Measurements from ENCODE around the gene C2.
A peak's percentile ranks its signal among the peaks of the same experiment; 100 is the strongest.
"Not testable (repeated sequence)": the region's sequence is repeated elsewhere in the genome, so short reads cannot be mapped to it uniquely, and the experiment has no call there.

C2 gene

GRCh38 chr6:31927863-31928671, 550 bp downstream of the C2 start:
- no peak for DNase-seq

GRCh38 chr6:31928672-31928939, 1.1 kb downstream of the C2 start:
- no peak for DNase-seq

- no peak for DNase-seq
Measured at GRCh38 chr6:31930962-31931361, 3.4 kb downstream of the C2 start.

GRCh38 chr6:31932137-31932536, 4.6 kb downstream of the C2 start:
- DNase-seq: not testable (repeated sequence)

- no peak for DNase-seq
Measured at GRCh38 chr6:31933537-31933936, 6.0 kb downstream of the C2 start.

GRCh38 chr6:31935021-31935420, 7.5 kb downstream of the C2 start:
- no peak for DNase-seq

GRCh38 chr6:31935823-31936222, 8.3 kb downstream of the C2 start:
- DNase-seq: no peak

GRCh38 chr6:31940256-31940664, 12.7 kb downstream of the C2 start:
- no peak for DNase-seq

GRCh38 chr6:31943742-31944141, 16.2 kb downstream of the C2 start:
- no peak for DNase-seq

- no peak for DNase-seq
Measured at GRCh38 chr6:31945154-31945506, 17.6 kb downstream of the C2 start.

- no peak for DNase-seq
Measured at GRCh38 chr6:31945507-31946369, 18.2 kb downstream of the C2 start, which contains the start of gene CFB. Gene CFB (plus strand): TSS chr6:31946095. CDS start chr6:31946222, 127 bp downstream.

GRCh38 chr6:31946370-31946885, 18.9 kb downstream of the C2 start:
- no peak for DNase-seq

- no peak for DNase-seq
Measured at GRCh38 chr6:31947070-31947675, 19.7 kb downstream of the C2 start.

GRCh38 chr6:31947864-31948263, 20.3 kb downstream of the C2 start:
- DNase-seq: no peak

- no peak for DNase-seq
Measured at GRCh38 chr6:31948306-31948705, 20.8 kb downstream of the C2 start.

GRCh38 chr6:31948753-31949413, 21.4 kb downstream of the C2 start:
- no peak for DNase-seq

- DNase-seq: no peak
Measured at GRCh38 chr6:31949926-31950548, 22.5 kb downstream of the C2 start.

GRCh38 chr6:31952140-31952805, 24.8 kb downstream of the C2 start:
- DNase-seq: peak in 2 of 4 experiments; percentile 12 to 13

- no peak for DNase-seq
Measured at GRCh38 chr6:31952890-31953289, 25.4 kb downstream of the C2 start.

- DNase-seq: no peak
Measured at GRCh38 chr6:31954511-31954910, 27.0 kb downstream of the C2 start.

- no peak for DNase-seq
Measured at GRCh38 chr6:31956796-31957195, 29.3 kb downstream of the C2 start.

GRCh38 chr6:31958412-31958740, 30.9 kb downstream of the C2 start:
- DNase-seq: no peak

Data from activated CD4-positive, CD25-positive, alpha-beta regulatory T cell (primary cell).